ENCODE data around the gene RELB. TPM values are rescaled to one million over a fixed set of nuclear protein-coding genes. Genes with fewer than 3 reads are reported as not detected.

Gene RELB
- total RNA-seq, 1 experiment from 2014 or later: 15.2 TPM

GRCh38 chr19:45066921-45067661 is 65.8 kb downstream of the RELB start:
- POLR2A ChIA-PET (ENCODE audit: unreplicated experiment): no interaction called here
- H3K79me2 ChIP-seq (ENCODE audit: low read length): no peaks in the 10 kb centered on the region
- DNase-seq (no peak), ATAC-seq (no peak)
- TF ChIP-seq CTCF (conservative IDR thresholded peaks at IDR 0.05; ENCODE audit: low read depth, low read length): no peak
- no peak for TF ChIP-seq EZH2phosphoT487 (IDR thresholded peaks at IDR 0.05; ENCODE audit: borderline replicate concordance, low read length)
- TF ChIP-seq EZH2 (IDR thresholded peaks at IDR 0.05; ENCODE audit: low read length, unreplicated experiment): no peak
- no peaks in the 10 kb centered on the region for H3K4me1 ChIP-seq (ENCODE audit: insufficient read depth, low read length)
- H3F3A ChIP-seq (ENCODE audit: low read length, unreplicated experiment): no peaks in the 10 kb centered on the region
- H3K4me3 ChIP-seq (ENCODE audit: low read length): no peak overlapping the region
- no peak overlapping the region for H2AFZ ChIP-seq (ENCODE audit: low read length)
- H3K36me3 ChIP-seq (ENCODE audit: low read depth, low read length): peaks cover under 1% of the 10 kb centered on the region; the same call in 1 of the 2 replicates
- no peak overlapping the region for H3K27ac ChIP-seq (ENCODE audit: low read length)
- no peaks in the 10 kb centered on the region for H4K20me1 ChIP-seq (ENCODE audit: low read length)
- no peak overlapping the region for H3K4me2 ChIP-seq (ENCODE audit: low read length)
- H3K9me3 ChIP-seq (ENCODE audit: low read length): no peaks in the 10 kb centered on the region
- no TSS peak for BruUV-seq (replicated peaks)
- no peaks in the 10 kb centered on the region for H3K27me3 ChIP-seq (ENCODE audit: low read length)
- intact Hi-C loops (cut with micrococcal nuclease): no loop called here
- no peak overlapping the region for H3K9ac ChIP-seq (ENCODE audit: low read length)
- CTCF ChIA-PET: no interaction called here
- H3K9me2 ChIP-seq (replicated peaks; ENCODE audit: low read length): no peaks in the 10 kb centered on the region

- Histone ChIP-seq H3K9me3 (ENCODE audit: low read length) (no peaks in the 10 kb centered on the region), H3K9ac (ENCODE audit: low read length) (no peak overlapping the region), H3F3A (ENCODE audit: low read length, unreplicated experiment) (no peaks in the 10 kb centered on the region), H3K27me3 (ENCODE audit: low read length) (no peaks in the 10 kb centered on the region), H4K20me1 (ENCODE audit: low read length) (no peaks in the 10 kb centered on the region), H3K36me3 (ENCODE audit: low read depth, low read length) (no peaks in the 10 kb centered on the region; the same call in 1 of the 2 replicates), H2AFZ (ENCODE audit: low read length) (no peak overlapping the region), H3K4me1 (ENCODE audit: insufficient read depth, low read length) (no peaks in the 10 kb centered on the region), H3K4me2 (ENCODE audit: low read length) (no peak overlapping the region), H3K9me2 (replicated peaks; ENCODE audit: low read length) (no peaks in the 10 kb centered on the region), H3K4me3 (ENCODE audit: low read length) (no peak overlapping the region), H3K79me2 (ENCODE audit: low read length) (no peaks in the 10 kb centered on the region), H3K27ac (ENCODE audit: low read length) (no peak overlapping the region)
- no peak for ATAC-seq
- POLR2A ChIA-PET (ENCODE audit: unreplicated experiment): no interaction called here
- intact Hi-C loops (cut with micrococcal nuclease): no loop called here
- CTCF ChIA-PET: no interaction called here
- no TSS peak for BruUV-seq (replicated peaks)
- TF ChIP-seq CTCF (conservative IDR thresholded peaks at IDR 0.05; ENCODE audit: low read depth, low read length) (no peak), EZH2 (IDR thresholded peaks at IDR 0.05; ENCODE audit: low read length, unreplicated experiment) (no peak), EZH2phosphoT487 (IDR thresholded peaks at IDR 0.05; ENCODE audit: borderline replicate concordance, low read length) (no peak)
- no peak for DNase-seq
Measured at GRCh38 chr19:45068041-45068440, 66.8 kb downstream of the RELB start.

- Histone ChIP-seq H3K4me2 (ENCODE audit: low read length) (no peak overlapping the region), H2AFZ (ENCODE audit: low read length) (no peak overlapping the region), H3K9me2 (replicated peaks; ENCODE audit: low read length) (no peaks in the 10 kb centered on the region), H3K9ac (ENCODE audit: low read length) (no peak overlapping the region), H3F3A (ENCODE audit: low read length, unreplicated experiment) (no peaks in the 10 kb centered on the region), H3K4me3 (ENCODE audit: low read length) (no peak overlapping the region), H3K27ac (ENCODE audit: low read length) (no peak overlapping the region), H3K79me2 (ENCODE audit: low read length) (no peaks in the 10 kb centered on the region), H3K27me3 (ENCODE audit: low read length) (no peaks in the 10 kb centered on the region), H3K36me3 (ENCODE audit: low read depth, low read length) (no peaks in the 10 kb centered on the region; the same call in 1 of the 2 replicates), H4K20me1 (ENCODE audit: low read length) (no peaks in the 10 kb centered on the region), H3K9me3 (ENCODE audit: low read length) (no peaks in the 10 kb centered on the region), H3K4me1 (ENCODE audit: insufficient read depth, low read length) (no peaks in the 10 kb centered on the region)
- CTCF ChIA-PET: no interaction called here
- intact Hi-C loops (cut with micrococcal nuclease): no loop called here
- no peak for TF ChIP-seq EZH2 (IDR thresholded peaks at IDR 0.05; ENCODE audit: low read length, unreplicated experiment)
- TF ChIP-seq CTCF (conservative IDR thresholded peaks at IDR 0.05; ENCODE audit: low read depth, low read length): no peak
- no peak for TF ChIP-seq EZH2phosphoT487 (IDR thresholded peaks at IDR 0.05; ENCODE audit: borderline replicate concordance, low read length)
- peak; percentile 57 for ATAC-seq
- no TSS peak for BruUV-seq (replicated peaks)
- POLR2A ChIA-PET (ENCODE audit: unreplicated experiment): no interaction called here
- DNase-seq: peak; percentile 24
Measured at GRCh38 chr19:45069056-45069455, 67.8 kb downstream of the RELB start.
